GM23338 (cell line): Measurements from ENCODE around the gene OLFML1. TPM values are rescaled to one million over a fixed set of nuclear protein-coding genes. Genes with fewer than 3 reads are reported as not detected.
A peak's percentile ranks its signal among the peaks of the same experiment; 100 is the strongest.

Experiments
- ATAC-seq: fragments of 200-7000 bp; cut with Tn5 transposase; 3 replicates; pipeline ENCODE4 v1.9.1; 2020
- DNase-seq: peaks from one replicate; pipeline ENCODE4 v3.0.0-alpha.2; 2015; ENCODE audit warnings: low spot score
- H2AFZ ChIP-seq: fragments of 200-600 bp; sonication (generic); 2 replicates; pipeline ENCODE4 v1.8.0; 2016; ENCODE audit warnings: antibody characterized with exemption, mild to moderate bottlenecking, moderate library complexity
- H3F3A ChIP-seq: fragments of 200-600 bp; sonication (generic); replicated peaks from 2 replicates; pipeline ENCODE4 v1.8.0; 2017; ENCODE audit warnings: antibody characterized with exemption, mixed run types, low read depth
- H3K27ac ChIP-seq: fragments of 200-600 bp; sonication (generic); 2 replicates; pipeline ENCODE4 v1.6.1; 2016; ENCODE audit warnings: low read depth
- H3K27me3 ChIP-seq: fragments of 200-600 bp; sonication (generic); 2 replicates; pipeline ENCODE4 v1.8.0; 2016; ENCODE audit warnings: mild to moderate bottlenecking, mixed run types, moderate library complexity; ENCODE audit not compliant: insufficient read depth
- H3K36me3 ChIP-seq: fragments of 200-600 bp; sonication (generic); 2 replicates; pipeline ENCODE4 v1.8.0; 2016; ENCODE audit warnings: mild to moderate bottlenecking; ENCODE audit not compliant: insufficient read depth
- H3K4me1 ChIP-seq: fragments of 200-600 bp; sonication (generic); 2 replicates; pipeline ENCODE4 v1.8.0; 2016; ENCODE audit warnings: mild to moderate bottlenecking, moderate library complexity; ENCODE audit not compliant: insufficient read depth
- H3K4me2 ChIP-seq: fragments of 200-600 bp; sonication (generic); 2 replicates; pipeline ENCODE4 v1.7.1; 2017; ENCODE audit warnings: mixed run types
- H3K4me3 ChIP-seq: fragments of 200-600 bp; sonication (generic); 2 replicates; pipeline ENCODE4 v1.6.1; 2016; ENCODE audit warnings: mixed run types
- H3K79me2 ChIP-seq: fragments of 200-600 bp; sonication (generic); replicated peaks from 2 replicates; pipeline ENCODE4 v1.8.0; 2017; ENCODE audit warnings: mild to moderate bottlenecking; ENCODE audit not compliant: insufficient read depth
- H3K9me2 ChIP-seq: fragments of 200-600 bp; sonication (generic); 2 replicates; pipeline ENCODE4 v1.8.0; 2017; ENCODE audit not compliant: insufficient read depth
- H4K20me1 ChIP-seq: fragments of 200-600 bp; sonication (generic); replicated peaks from 2 replicates; pipeline ENCODE4 v1.8.0; 2017; ENCODE audit warnings: mild to moderate bottlenecking; ENCODE audit not compliant: insufficient read depth
- H3K27ac Mint-ChIP-seq: 2 replicates; pipeline ENCODE4 v1.8.0; 2020; ENCODE audit warnings: inconsistent platforms, mild to moderate bottlenecking, moderate library complexity, mixed read lengths
- H3K27me3 Mint-ChIP-seq: 3 replicates; pipeline ENCODE4 v1.8.0; 2022; ENCODE audit warnings: low read depth, mild to moderate bottlenecking, moderate library complexity, mixed read lengths, inconsistent platforms; ENCODE audit not compliant: insufficient read depth, poor library complexity
- H3K36me3 Mint-ChIP-seq: 3 replicates; pipeline ENCODE4 v1.8.0; 2021; ENCODE audit warnings: low read depth, mild to moderate bottlenecking, inconsistent platforms, moderate library complexity, mixed read lengths
- H3K4me1 Mint-ChIP-seq: 3 replicates; pipeline ENCODE4 v1.8.0; 2020; ENCODE audit warnings: mild to moderate bottlenecking, inconsistent platforms, mixed read lengths
- H3K4me3 Mint-ChIP-seq: 3 replicates; pipeline ENCODE4 v1.8.0; 2021; ENCODE audit warnings: moderate library complexity, mild to moderate bottlenecking, inconsistent platforms, mixed read lengths
- H3K9me3 Mint-ChIP-seq: 3 replicates; pipeline ENCODE4 v1.8.0; 2020; ENCODE audit warnings: moderate library complexity, mild to moderate bottlenecking, inconsistent platforms, mixed read lengths
- ETS1 ChIP-seq: IDR thresholded peaks from 2 replicates; pipeline ENCODE4 v1.6.1; 2016; ENCODE audit warnings: antibody characterized with exemption
- EZH2 ChIP-seq: fragments of 200-600 bp; sonication (generic); IDR thresholded peaks from one replicate; pipeline ENCODE4 v1.8.0; 2017; ENCODE audit warnings: antibody characterized with exemption, mild to moderate bottlenecking, low read depth; ENCODE audit not compliant: unreplicated experiment
- EZH2phosphoT487 ChIP-seq: fragments of 200-600 bp; sonication (generic); IDR thresholded peaks from one replicate; pipeline ENCODE4 v1.8.1; 2018; ENCODE audit warnings: antibody characterized with exemption; ENCODE audit not compliant: unreplicated experiment
- REST ChIP-seq: IDR thresholded peaks from one replicate; pipeline ENCODE4 v1.6.1; 2018; ENCODE audit warnings: antibody characterized with exemption; ENCODE audit not compliant: unreplicated experiment
- ZNF331 ChIP-seq: fragments of 250-450 bp; sonication (Bioruptor Pico); IDR thresholded peaks from 2 replicates; pipeline ENCODE4 v1.5.0; 2020; ENCODE audit warnings: low read depth, mild to moderate bottlenecking, moderate library complexity
- polyA plus RNA-seq: library from polyadenylated mRNA; unstranded; fragments of >200 nt; fragmentation: Nextera tagmentation; extraction: Ambion mirVana; gene quantifications from 2 replicates; pipeline ENCODE4 v1.2.1, GENCODE V29; 2016
- total RNA-seq: library from RNA; depleted of rRNA; stranded (reverse); fragments of >200 nt; shearing (Covaris generic); gene quantifications from 2 replicates; pipeline ENCODE4 v1.2.3, GENCODE V29; 2014; rRNA removed

Gene OLFML1
- total and polyA plus RNA-seq, 2 experiments from 2014 or later, result 0.21 TPM; not detected in 1

GRCh38 chr11:7559398-7560283 lies 74.3 kb downstream of the OLFML1 start:
- H3K4me3 ChIP-seq, result no peak overlapping the region
- peaks cover 14% of the 10 kb centered on the region for H3K4me1 ChIP-seq
- no peak overlapping the region for H3K27ac ChIP-seq
- no peaks in the 10 kb centered on the region for H3K9me2 ChIP-seq
- TF ChIP-seq REST (no peak), EZH2 (no peak), ZNF331 (CRISPR knock-in tag) (no peak), ETS1 (no peak), EZH2phosphoT487 (no peak)
- peaks cover 22% of the 10 kb centered on the region for H3K4me1 Mint-ChIP-seq
- no peaks in the 10 kb centered on the region for H3K27me3 ChIP-seq
- peak overlapping the region; percentile 28 for H3K4me2 ChIP-seq
- DNase-seq, result no peak
- no peak overlapping the region for H2AFZ ChIP-seq
- H3K9me3 Mint-ChIP-seq, result no peaks in the 10 kb centered on the region
- H3K36me3 ChIP-seq, result no peaks in the 10 kb centered on the region
- no peaks in the 10 kb centered on the region for H3K36me3 Mint-ChIP-seq
- H3K79me2 ChIP-seq, result no peaks in the 10 kb centered on the region
- no peak overlapping the region for H3K4me3 Mint-ChIP-seq
- no peaks in the 10 kb centered on the region for H4K20me1 ChIP-seq
- no peak for ATAC-seq
- peaks cover 2% of the 10 kb centered on the region for H3K27me3 Mint-ChIP-seq
- 0 out of 2 replicates have a peak overlapping the region, but pooled peaks have one; percentile 61 for H3K27ac Mint-ChIP-seq
- H3F3A ChIP-seq, result no peaks in the 10 kb centered on the region

Other genes starting within 250 kb of the OLFML1 start
- 2.4 and 2.7 TPM in 2 replicates for gene SYT9, start 233.6 kb upstream of the OLFML1 start, total RNA-seq
- 0.70 and 0.91 TPM in 2 replicates for gene SYT9, start 233.6 kb upstream of the OLFML1 start, polyA plus RNA-seq
- 14.8 and 15.2 TPM in 2 replicates for gene PPFIBP2, start 28.5 kb downstream of the OLFML1 start, total RNA-seq
- 6.4 and 7.1 TPM in 2 replicates for gene PPFIBP2, start 28.5 kb downstream of the OLFML1 start, polyA plus RNA-seq
- 30.3 and 40.9 TPM in 2 replicates for gene CYB5R2, start 188.0 kb downstream of the OLFML1 start, total RNA-seq
- 48.9 and 56.2 TPM in 2 replicates for gene CYB5R2, start 188.0 kb downstream of the OLFML1 start, polyA plus RNA-seq
- 0.31 and 0.42 TPM in 2 replicates for gene OVCH2, start 221.0 kb downstream of the OLFML1 start, total RNA-seq
- gene OVCH2, start 221.0 kb downstream of the OLFML1 start, polyA plus RNA-seq, result 0.33 and 1.3 TPM in 2 replicates